ENCODE measurements around the gene SPATA7. TPM values are rescaled to one million over a fixed set of nuclear protein-coding genes. Genes with fewer than 3 reads are reported as not detected.

SPATA7 gene
- total RNA-seq, 1 experiment from 2014 or later: 8.0 TPM

GRCh38 chr14:88479574-88479987 is 94.1 kb downstream of the SPATA7 start (continued):
- TF ChIP-seq ZNF138 (CRISPR knock-in tag; conservative IDR thresholded peaks at IDR 0.05): no peak

- ChIA-PET CTCF (interaction anchor here (0.5 to 2.3 kb wide), 2 partner anchors 292 to 321 kb away, joined by 3 to 9 read pairs; no protein-coding TSS in a partner anchor), POLR2A (no interaction called here)
- Mint-ChIP-seq H3K4me3 (no peak overlapping the region), H3K27me3 (ENCODE audit: low read depth) (no peaks in the 10 kb centered on the region), H3K27ac (no peak overlapping the region), H3K9me3 (no peaks in the 10 kb centered on the region), H3K4me1 (peaks cover 33% of the 10 kb centered on the region), H3K36me3 (peaks cover 12% of the 10 kb centered on the region)
- ATAC-seq (no peak), DNase-seq (ENCODE audit: low spot score) (no peak)
- TF ChIP-seq TP53 (CRISPR knock-in tag; IDR thresholded peaks at IDR 0.05): no peak
- TF ChIP-seq ZMAT4 (CRISPR knock-in tag; IDR thresholded peaks at IDR 0.05): no peak
- TF ChIP-seq MYBL2 (CRISPR knock-in tag; IDR thresholded peaks at IDR 0.05): no peak
- TF ChIP-seq ZNF232 (CRISPR knock-in tag; IDR thresholded peaks at IDR 0.05): no peak
- no peak for TF ChIP-seq E2F4 (CRISPR knock-in tag; IDR thresholded peaks at IDR 0.05; ENCODE audit: borderline replicate concordance, low read depth)
- no peak for TF ChIP-seq RELA (CRISPR knock-in tag; IDR thresholded peaks at IDR 0.05; ENCODE audit: borderline replicate concordance)
- TF ChIP-seq MAX (CRISPR knock-in tag; IDR thresholded peaks at IDR 0.05): no peak
- TF ChIP-seq SMAD4 (CRISPR knock-in tag; IDR thresholded peaks at IDR 0.05): no peak
- TF ChIP-seq ZSCAN18 (CRISPR knock-in tag; IDR thresholded peaks at IDR 0.05): no peak
- TF ChIP-seq FOXP4 (CRISPR knock-in tag; IDR thresholded peaks at IDR 0.05): no peak
- TF ChIP-seq ZNF512 (CRISPR knock-in tag; IDR thresholded peaks at IDR 0.05; ENCODE audit: borderline replicate concordance): no peak
- TF ChIP-seq GABPB1 (CRISPR knock-in tag; IDR thresholded peaks at IDR 0.05): no peak
- TF ChIP-seq ERG (CRISPR knock-in tag; IDR thresholded peaks at IDR 0.05): no peak
- no peak for TF ChIP-seq ZNF671 (CRISPR knock-in tag; IDR thresholded peaks at IDR 0.05)
Observed at GRCh38 chr14:88481059-88481458, 95.6 kb downstream of the SPATA7 start.

- no peak for ATAC-seq
- TF ChIP-seq NR1H2 (CRISPR knock-in tag; IDR thresholded peaks at IDR 0.05) (no peak), ATF1 (CRISPR knock-in tag; IDR thresholded peaks at IDR 0.05) (no peak), GABPB1 (CRISPR knock-in tag; IDR thresholded peaks at IDR 0.05) (no peak), TEAD4 (CRISPR knock-in tag; IDR thresholded peaks at IDR 0.05) (no peak), ZNF416 (CRISPR knock-in tag; IDR thresholded peaks at IDR 0.05) (no peak), ZNF532 (CRISPR knock-in tag; IDR thresholded peaks at IDR 0.05; ENCODE audit: borderline replicate concordance) (no peak)
Observed at GRCh38 chr14:88481794-88482193, 96.3 kb downstream of the SPATA7 start.

More at GRCh38 chr14:88481794-88482193, 96.3 kb downstream of the SPATA7 start:
- Mint-ChIP-seq H3K4me3 (no peak overlapping the region), H3K36me3 (peaks cover 9% of the 10 kb centered on the region), H3K9me3 (no peaks in the 10 kb centered on the region), H3K27ac (0 out of 2 replicates have a peak overlapping the region, but pooled peaks have one; percentile 72), H3K4me1 (peaks cover 28% of the 10 kb centered on the region), H3K27me3 (ENCODE audit: low read depth) (no peaks in the 10 kb centered on the region)
- ChIA-PET POLR2A (no interaction called here), CTCF (interaction anchor here (1.3 to 2.3 kb wide), 2 partner anchors 18 to 292 kb away, joined by 4 to 9 read pairs; no protein-coding TSS in a partner anchor)
- no peak for DNase-seq (ENCODE audit: low spot score)

All from WTC11 (cell line).